H9 (cell line): ENCODE measurements around the gene ABLIM1. TPM values are rescaled to one million over a fixed set of nuclear protein-coding genes. Genes with fewer than 3 reads are reported as not detected.
A peak's percentile ranks its signal among the peaks of the same experiment; 100 is the strongest.

Source experiments
- DNase-seq: peaks from one replicate; pipeline ENCODE4 v3.0.0-alpha.2; 2017
- H2AFZ ChIP-seq: one replicate; pipeline ENCODE4 v1.6.1; 2013; ENCODE audit warnings: mild to moderate bottlenecking, low read length, control low read depth, moderate library complexity
- H2AK5ac ChIP-seq: 2 replicates; pipeline ENCODE4 v1.6.1; 2013; ENCODE audit warnings: low read length, control low read depth, mixed read lengths; ENCODE audit not compliant: insufficient read length
- H2BK120ac ChIP-seq: one replicate; pipeline ENCODE4 v1.6.1; 2013; ENCODE audit warnings: low read depth, mild to moderate bottlenecking, low read length, control low read depth, inconsistent platforms; ENCODE audit not compliant: poor library complexity, severe bottlenecking
- H2BK12ac ChIP-seq: 2 replicates; pipeline ENCODE4 v1.6.1; 2013; ENCODE audit warnings: low read length, control low read depth, mixed read lengths, low read depth; ENCODE audit not compliant: insufficient read length
- H2BK15ac ChIP-seq: 2 replicates; pipeline ENCODE4 v1.6.1; 2013; ENCODE audit warnings: low read depth, low read length, control low read depth
- H2BK20ac ChIP-seq: one replicate; pipeline ENCODE4 v1.6.1; 2013; ENCODE audit warnings: low read depth, mild to moderate bottlenecking, low read length, control low read depth, inconsistent platforms; ENCODE audit not compliant: poor library complexity, severe bottlenecking
- H2BK5ac ChIP-seq: 2 replicates; pipeline ENCODE4 v1.6.1; 2013; ENCODE audit warnings: low read length, control low read depth, mixed read lengths; ENCODE audit not compliant: insufficient read length
- H3K14ac ChIP-seq: 2 replicates; pipeline ENCODE4 v1.6.1; 2013; ENCODE audit warnings: low read length, control low read depth; ENCODE audit not compliant: insufficient read depth
- H3K18ac ChIP-seq: 2 replicates; pipeline ENCODE4 v1.6.1; 2013; ENCODE audit warnings: low read depth, mild to moderate bottlenecking, mixed read lengths, low read length, control low read depth; ENCODE audit not compliant: insufficient read length
- H3K23ac ChIP-seq: 2 replicates; pipeline ENCODE4 v1.6.1; 2013; ENCODE audit warnings: low read length, control low read depth, mixed read lengths, low read depth; ENCODE audit not compliant: insufficient read length
- H3K23me2 ChIP-seq: 2 replicates; pipeline ENCODE4 v1.6.1; 2013; ENCODE audit warnings: low read depth, mild to moderate bottlenecking, mixed read lengths, low read length, control low read depth; ENCODE audit not compliant: insufficient read length, poor library complexity, severe bottlenecking
- H3K27ac ChIP-seq: 2 replicates; pipeline ENCODE4 v1.5.1; 2013; ENCODE audit warnings: low read length, control low read depth, mixed read lengths, low read depth; ENCODE audit not compliant: insufficient read length
- H3K27me3 ChIP-seq: 2 replicates; pipeline ENCODE4 v1.6.1; 2013; ENCODE audit warnings: low read length, control low read depth, inconsistent platforms; ENCODE audit not compliant: insufficient read depth
- H3K4ac ChIP-seq: 2 replicates; pipeline ENCODE4 v1.6.1; 2013; ENCODE audit warnings: low read depth, mild to moderate bottlenecking, control low read depth, inconsistent platforms, low read length, moderate library complexity
- H3K4me1 ChIP-seq: 2 replicates; pipeline ENCODE4 v1.6.1; 2013; ENCODE audit warnings: low read length, control low read depth, inconsistent platforms; ENCODE audit not compliant: insufficient read depth
- H3K4me2 ChIP-seq: 2 replicates; pipeline ENCODE4 v1.6.1; 2013; ENCODE audit warnings: low read length, control low read depth, mixed read lengths; ENCODE audit not compliant: insufficient read length, insufficient read depth
- H3K56ac ChIP-seq: 2 replicates; pipeline ENCODE4 v1.6.1; 2013; ENCODE audit warnings: low read depth, mild to moderate bottlenecking, mixed read lengths, low read length, control low read depth; ENCODE audit not compliant: insufficient read length
- H3K79me1 ChIP-seq: 2 replicates; pipeline ENCODE4 v1.6.1; 2013; ENCODE audit warnings: low read depth, mild to moderate bottlenecking, moderate library complexity, low read length, control low read depth, inconsistent platforms; ENCODE audit not compliant: insufficient read depth, poor library complexity, severe bottlenecking
- H3K79me2 ChIP-seq: 2 replicates; pipeline ENCODE4 v1.6.1; 2013; ENCODE audit warnings: low read length, control low read depth, inconsistent platforms; ENCODE audit not compliant: insufficient read depth
- H3K9ac ChIP-seq: 2 replicates; pipeline ENCODE4 v1.6.1; 2013; ENCODE audit warnings: low read length, control low read depth, mixed read lengths; ENCODE audit not compliant: insufficient read length; ENCODE audit errors: extremely low read depth
- H3K9me3 ChIP-seq: one replicate; pipeline ENCODE4 v1.6.1; 2013; ENCODE audit warnings: low read depth, low read length, inconsistent platforms; ENCODE audit not compliant: control insufficient read depth
- H3T11ph ChIP-seq: one replicate; pipeline ENCODE4 v1.6.1; 2013; ENCODE audit warnings: mild to moderate bottlenecking, low read length, control low read depth, inconsistent platforms
- H4K20me1 ChIP-seq: one replicate; pipeline ENCODE4 v1.6.1; 2013; ENCODE audit not compliant: control insufficient read depth, insufficient read length, insufficient read depth
- H4K5ac ChIP-seq: 2 replicates; pipeline ENCODE4 v1.6.1; 2013; ENCODE audit warnings: low read depth, mild to moderate bottlenecking, mixed read lengths, low read length, control low read depth; ENCODE audit not compliant: insufficient read length
- H4K8ac ChIP-seq: replicated peaks from 2 replicates; pipeline ENCODE4 v1.6.1; 2013; ENCODE audit warnings: low read length, control low read depth, mixed read lengths, low read depth; ENCODE audit not compliant: insufficient read length
- H4K91ac ChIP-seq: 2 replicates; pipeline ENCODE4 v1.6.1; 2013; ENCODE audit warnings: low read depth, mild to moderate bottlenecking, moderate library complexity, mixed read lengths, low read length, control low read depth; ENCODE audit not compliant: insufficient read length
- H3K27ac Mint-ChIP-seq, 3 experiments: 2 replicates in 2 of 3; 3 replicates in 1 of 3; pipeline ENCODE4 v1.8.0; 2020 to 2021; ENCODE audit warnings: mixed read lengths in 3 of 3, mild to moderate bottlenecking in 1 of 3, moderate library complexity in 1 of 3
- H3K27me3 Mint-ChIP-seq: 2 replicates; pipeline ENCODE4 v1.8.0; 2021; ENCODE audit warnings: low read depth, mild to moderate bottlenecking, moderate library complexity, mixed read lengths
- H3K36me3 Mint-ChIP-seq, 3 experiments: 2 replicates in 2 of 3; 3 replicates in 1 of 3; pipeline ENCODE4 v1.8.0; 2020 to 2021; ENCODE audit warnings: low read depth in 3 of 3, mixed read lengths in 3 of 3; ENCODE audit not compliant: insufficient read depth in 1 of 3
- H3K4me1 Mint-ChIP-seq, 2 experiments: 2 replicates each; pipeline ENCODE4 v1.8.0; 2020; ENCODE audit warnings: mixed read lengths in 2 of 2
- H3K4me3 Mint-ChIP-seq, 2 experiments: 2 replicates in 1 of 2; 3 replicates in 1 of 2; pipeline ENCODE4 v1.8.0; 2020 to 2021; ENCODE audit warnings: mild to moderate bottlenecking in 2 of 2, mixed read lengths in 2 of 2, moderate library complexity in 1 of 2
- H3K9me3 Mint-ChIP-seq, 2 experiments: 2 replicates in 1 of 2; 3 replicates in 1 of 2; pipeline ENCODE4 v1.8.0; 2020; ENCODE audit warnings: mild to moderate bottlenecking in 2 of 2, mixed read lengths in 2 of 2, moderate library complexity in 1 of 2
- whole genome bisulfite sequencing: extraction: QIAGEN DNeasy Blood & Tissue Kit; methylation state at CpG from one replicate; pipeline ENCODE4 v1.1.7; 2013; ENCODE audit warnings: missing lambda C conversion rate, low lambda C conversion rate, mixed read lengths; ENCODE audit not compliant: insufficient read length; ENCODE audit errors: extremely low coverage; 5-methylcytosine and 5-hydroxymethylcytosine counted together
- total RNA-seq: library from RNA; stranded (reverse); gene quantifications from 2 replicates; pipeline ENCODE4 v1.2.1, GENCODE V29; 2021
- TF ChIP-seq, protein P1 (sequence below): fragments of 200-600 bp; sonication (generic); conservative IDR thresholded peaks from 3 replicates; pipeline ENCODE4 v1.8.0; 2021; ENCODE audit warnings: antibody characterized with exemption, mild to moderate bottlenecking

Gene ABLIM1
- total RNA-seq, 1 experiment from 2014 or later, result 32.1 TPM

DNA sequence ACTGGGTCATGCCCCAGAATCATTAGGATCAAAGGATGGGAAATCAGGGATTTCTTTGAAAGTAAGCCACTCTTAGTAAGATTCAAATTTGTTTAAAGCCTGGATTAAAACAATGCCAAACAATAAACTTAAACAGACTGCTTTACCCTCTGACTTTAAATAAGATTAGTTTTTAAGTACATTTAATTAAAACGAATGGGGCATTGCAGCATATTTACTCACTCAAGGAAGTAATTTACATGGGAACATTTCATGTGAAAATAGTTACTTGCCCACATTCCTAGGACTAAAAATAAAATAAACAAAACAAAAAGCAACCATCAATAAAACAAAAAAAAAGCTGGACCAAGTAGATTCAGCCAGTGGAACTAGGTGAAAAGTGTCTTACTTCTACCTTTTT, 7.8 kb downstream of the ABLIM1 start:
- H3K27ac ChIP-seq, result no peak overlapping the region
- H3K79me2 ChIP-seq, result no peaks in the 10 kb centered on the region
- no CpG with 5 or more reads among the region's 1 CpG for WGBS

More for the DNA sequence above, 7.8 kb downstream of the ABLIM1 start:
- TF ChIP-seq, protein P1, sequence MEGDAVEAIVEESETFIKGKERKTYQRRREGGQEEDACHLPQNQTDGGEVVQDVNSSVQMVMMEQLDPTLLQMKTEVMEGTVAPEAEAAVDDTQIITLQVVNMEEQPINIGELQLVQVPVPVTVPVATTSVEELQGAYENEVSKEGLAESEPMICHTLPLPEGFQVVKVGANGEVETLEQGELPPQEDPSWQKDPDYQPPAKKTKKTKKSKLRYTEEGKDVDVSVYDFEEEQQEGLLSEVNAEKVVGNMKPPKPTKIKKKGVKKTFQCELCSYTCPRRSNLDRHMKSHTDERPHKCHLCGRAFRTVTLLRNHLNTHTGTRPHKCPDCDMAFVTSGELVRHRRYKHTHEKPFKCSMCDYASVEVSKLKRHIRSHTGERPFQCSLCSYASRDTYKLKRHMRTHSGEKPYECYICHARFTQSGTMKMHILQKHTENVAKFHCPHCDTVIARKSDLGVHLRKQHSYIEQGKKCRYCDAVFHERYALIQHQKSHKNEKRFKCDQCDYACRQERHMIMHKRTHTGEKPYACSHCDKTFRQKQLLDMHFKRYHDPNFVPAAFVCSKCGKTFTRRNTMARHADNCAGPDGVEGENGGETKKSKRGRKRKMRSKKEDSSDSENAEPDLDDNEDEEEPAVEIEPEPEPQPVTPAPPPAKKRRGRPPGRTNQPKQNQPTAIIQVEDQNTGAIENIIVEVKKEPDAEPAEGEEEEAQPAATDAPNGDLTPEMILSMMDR, result no peak
- no peaks in the 10 kb centered on the region for H3K9me3 Mint-ChIP-seq
- H3K4me1 ChIP-seq, result no peaks in the 10 kb centered on the region
- H3K27ac Mint-ChIP-seq, result peak overlapping the region in 1 of 3 experiments; percentile 35; a peak in 1 of 7 replicates
- no peak overlapping the region for H2BK15ac ChIP-seq
- no peak overlapping the region for H4K91ac ChIP-seq
- H2BK12ac ChIP-seq, result no peak overlapping the region
- H4K8ac ChIP-seq, result no peak overlapping the region
- H3K18ac ChIP-seq, result no peak overlapping the region
- no peak overlapping the region for H3K14ac ChIP-seq
- H3K56ac ChIP-seq, result no peak overlapping the region
- no peaks in the 10 kb centered on the region for H3K23me2 ChIP-seq
- H3K4me3 Mint-ChIP-seq, result no peak overlapping the region
- H4K20me1 ChIP-seq, result no peaks in the 10 kb centered on the region
- no peak overlapping the region for H2AK5ac ChIP-seq
- H3T11ph ChIP-seq, result no peak overlapping the region
- no peaks in the 10 kb centered on the region for H3K79me1 ChIP-seq
- H2BK5ac ChIP-seq, result no peak overlapping the region
- H4K5ac ChIP-seq, result no peak overlapping the region
- no peaks in the 10 kb centered on the region for H3K27me3 Mint-ChIP-seq
- no peak overlapping the region for H2AFZ ChIP-seq
- no peak overlapping the region for H3K4me2 ChIP-seq
- no peak for DNase-seq
- no peak overlapping the region for H3K9ac ChIP-seq
- no peaks in the 10 kb centered on the region for H3K36me3 Mint-ChIP-seq
- no peak overlapping the region for H3K4ac ChIP-seq
- H3K4me1 Mint-ChIP-seq, result no peaks in the 10 kb centered on the region
- no peaks in the 10 kb centered on the region for H3K27me3 ChIP-seq
- H2BK20ac ChIP-seq, result no peak overlapping the region
- no peaks in the 10 kb centered on the region for H3K9me3 ChIP-seq
- no peak overlapping the region for H3K23ac ChIP-seq
- no peak overlapping the region for H2BK120ac ChIP-seq
